ENCODE results near the gene LAMTOR2. TPM values are rescaled to one million over a fixed set of nuclear protein-coding genes. Genes with fewer than 3 reads are reported as not detected.

The LAMTOR2 gene
- total RNA-seq, 1 experiment from 2014 or later: 60.2 TPM

- no peak for TF ChIP-seq YY1 (IDR thresholded peaks at IDR 0.05; ENCODE audit: extremely low read depth, insufficient replicate concordance, low read depth, low read length)
- no peak for TF ChIP-seq TCF7L2 (IDR thresholded peaks at IDR 0.05; ENCODE audit: borderline replicate concordance, extremely low read depth, insufficient read depth, insufficient read length)
- TF ChIP-seq ZNF274 (IDR thresholded peaks at IDR 0.05; ENCODE audit: low read depth, low read length): no peak
- TF ChIP-seq EGR1 (IDR thresholded peaks at IDR 0.05; ENCODE audit: low read depth): no peak
- TF ChIP-seq FOSL1 (IDR thresholded peaks at IDR 0.05; ENCODE audit: low read depth): no peak
- no peak for TF ChIP-seq EZH2 (IDR thresholded peaks at IDR 0.05)
Observed at GRCh38 chr1:156090138-156090839, 35.7 kb downstream of the LAMTOR2 start (continued).

GRCh38 chr1:156090840-156091188 lies 36.2 kb downstream of the LAMTOR2 start:
- Histone ChIP-seq H3K9me2 (ENCODE audit: insufficient read depth) (no peaks in the 10 kb centered on the region), H3K9me3 (ENCODE audit: control insufficient read depth in 1 of 2, insufficient read depth in 1 of 2, low read depth in 1 of 2, low read length in 2 of 2) (no peaks in the 10 kb centered on the region), H3K27me3 (ENCODE audit: insufficient read depth, low read length) (no peaks in the 10 kb centered on the region), H3K4me3 (replicated peaks in 1 of 2; ENCODE audit: low read depth in 1 of 2, low read length in 2 of 2) (no peak overlapping the region), H3K36me3 (ENCODE audit: control insufficient read depth in 1 of 2, insufficient read depth in 2 of 2, low read length in 2 of 2) (no peaks in the 10 kb centered on the region), H2AFZ (ENCODE audit: low read depth, low read length, poor library complexity, severe bottlenecking) (no peak overlapping the region), H3K27ac (ENCODE audit: low read depth, low read length) (peak overlapping the region; percentile 40; the same call in 1 of the 2 replicates), H4K20me1 (ENCODE audit: insufficient read depth) (no peaks in the 10 kb centered on the region), H3K79me2 (ENCODE audit: insufficient read depth, low read length) (no peaks in the 10 kb centered on the region), H3K4me2 (ENCODE audit: low read length) (peak overlapping the region; percentile 41; the same call in 1 of the 2 replicates), H3K4me1 (ENCODE audit: control insufficient read depth in 1 of 2, insufficient read depth in 2 of 2, low read length in 2 of 2) (peaks cover 18 to 30% of the 10 kb centered on the region in 2 experiments), H3K9ac (ENCODE audit: low read length) (peak overlapping the region; percentile 37; the same call in 1 of the 2 replicates)
- DNase-seq (ENCODE audit: low read depth, low spot score) (peak; percentile 73), ATAC-seq (peak; percentile 95)
- intact Hi-C loops (cut with micrococcal nuclease): loop anchor here (1.0 to 2.0 kb wide), 4 partner anchors 39 to 270 kb away; no protein-coding TSS in a partner anchor
- RAD21 ChIA-PET (ENCODE audit: low non-redundant PET in 1 of 2, low total read pairs in 2 of 2, uncharacterized antibody in 2 of 2, unreplicated experiment in 2 of 2): interaction anchor here (0.6 to 1.5 kb wide), 4 partner anchors 39 to 269 kb away, joined by 3 to 11 read pairs (median 5); no protein-coding TSS in a partner anchor
- TF ChIP-seq TCF7L2 (IDR thresholded peaks at IDR 0.05; ENCODE audit: borderline replicate concordance, extremely low read depth, insufficient read depth, insufficient read length): no peak
- no peak for TF ChIP-seq EZH2 (IDR thresholded peaks at IDR 0.05)
- TF ChIP-seq CTCF (IDR thresholded peaks at IDR 0.05 in 2 of 3, conservative IDR thresholded peaks at IDR 0.05 in 1 of 3; ENCODE audit: borderline replicate concordance in 1 of 3, insufficient read depth in 1 of 3, low read depth in 2 of 3, low read length in 2 of 3): peak; percentile 61 to 96 (median 80)
- no peak for TF ChIP-seq ELF1 (IDR thresholded peaks at IDR 0.05; ENCODE audit: borderline replicate concordance, low read depth)
- TF ChIP-seq EGR1 (IDR thresholded peaks at IDR 0.05; ENCODE audit: low read depth): no peak
- no peak for TF ChIP-seq POLR2AphosphoS5 (IDR thresholded peaks at IDR 0.05; ENCODE audit: low read depth, low read length)
- TF ChIP-seq SIN3A (IDR thresholded peaks at IDR 0.05; ENCODE audit: low read depth): no peak
- no peak for TF ChIP-seq SP1 (IDR thresholded peaks at IDR 0.05; ENCODE audit: low read depth)
- TF ChIP-seq RAD21 (IDR thresholded peaks at IDR 0.05; ENCODE audit: low read depth): peak; percentile 97
- TF ChIP-seq EZH2phosphoT487 (IDR thresholded peaks at IDR 0.05; ENCODE audit: borderline replicate concordance): no peak
- CTCF ChIA-PET: interaction anchor here (0.9 to 4.7 kb wide), 10 partner anchors 12 to 229 kb away, joined by 3 to 27 read pairs (median 4); no protein-coding TSS in a partner anchor
- POLR2A ChIA-PET: interaction anchor here (1.0 to 1.5 kb wide), 2 partner anchors 38 to 39 kb away, joined by 4 read pairs; no protein-coding TSS in a partner anchor
- no TSS peak for BruUV-seq (replicated peaks)

All from HCT116 (cell line).